GM19372 (cell line): ENCODE measurements around the gene TSPAN5.

Experiments
- ATAC-seq: cut with Tn5 transposase; IDR thresholded peaks from one replicate; pipeline ENCODE4 v1.9.1; 2021; ENCODE audit warnings: mild to moderate bottlenecking, low read depth, moderate library complexity; ENCODE audit not compliant: unreplicated experiment

TSPAN5 gene

DNA sequence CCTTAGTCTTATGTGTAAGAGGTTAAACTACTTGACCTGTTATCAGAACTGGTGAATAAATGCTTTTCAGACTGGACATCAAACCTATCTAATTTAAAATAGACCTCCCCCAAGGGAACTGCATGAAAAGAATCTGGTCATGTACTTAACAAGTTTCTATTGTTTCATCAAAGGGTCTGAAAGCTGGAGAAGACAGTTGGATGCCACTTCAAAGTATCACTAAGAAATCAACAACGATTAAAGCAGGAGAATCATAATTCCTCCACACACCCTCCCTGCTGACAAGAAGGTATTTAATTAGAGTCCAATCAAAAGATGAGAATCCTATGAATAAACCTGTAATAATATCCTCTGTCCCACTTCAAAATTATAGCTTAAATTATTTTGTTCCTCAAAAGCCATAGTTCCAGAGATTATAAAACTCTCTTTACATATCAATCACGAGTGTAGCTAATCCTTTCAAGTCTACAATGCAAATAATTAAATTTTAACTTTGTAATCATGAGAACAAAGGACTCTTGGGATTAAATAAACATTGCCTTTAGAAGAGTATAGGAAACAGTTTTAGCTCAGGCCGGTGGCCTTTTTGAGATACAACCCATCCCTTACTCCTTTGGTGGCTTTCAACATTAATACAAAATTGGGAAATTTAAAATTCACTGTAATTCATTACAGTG, 35.1 kb downstream of the TSPAN5 start:
- no peak for ATAC-seq

DNA sequence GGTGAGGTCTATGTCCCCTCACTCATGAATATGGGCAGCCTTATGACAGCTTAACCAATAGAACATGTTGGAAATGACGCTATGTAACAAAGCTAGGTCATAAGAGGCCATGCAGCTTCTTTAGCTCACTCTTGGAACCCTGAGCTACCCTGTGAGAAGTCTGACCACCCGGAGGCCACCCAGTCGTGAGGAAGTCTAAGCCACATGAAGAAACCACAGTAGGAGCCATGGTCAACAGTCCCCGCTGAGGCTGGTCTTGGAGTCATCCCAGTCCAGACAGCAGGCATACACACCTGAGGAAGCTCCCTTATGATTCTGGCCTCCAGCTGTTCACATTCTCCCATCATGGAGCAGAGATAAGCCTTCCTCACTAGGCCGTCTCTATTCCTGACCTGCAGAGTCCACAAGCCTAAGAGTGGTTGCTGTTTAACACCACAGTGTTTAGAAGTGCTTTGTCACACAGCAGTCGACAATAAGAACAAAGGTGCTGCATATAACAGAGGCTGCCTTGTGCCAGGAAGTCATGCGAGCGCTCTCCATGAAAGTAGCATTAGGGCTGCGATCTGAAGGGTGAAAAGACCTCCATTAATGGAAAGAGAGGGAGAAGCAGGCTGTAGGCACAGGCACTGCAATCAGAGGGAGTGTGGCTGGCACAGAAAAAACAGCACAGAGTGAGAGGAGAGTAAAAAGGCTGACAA, 38.2 kb downstream of the TSPAN5 start:
- no peak for ATAC-seq

DNA sequence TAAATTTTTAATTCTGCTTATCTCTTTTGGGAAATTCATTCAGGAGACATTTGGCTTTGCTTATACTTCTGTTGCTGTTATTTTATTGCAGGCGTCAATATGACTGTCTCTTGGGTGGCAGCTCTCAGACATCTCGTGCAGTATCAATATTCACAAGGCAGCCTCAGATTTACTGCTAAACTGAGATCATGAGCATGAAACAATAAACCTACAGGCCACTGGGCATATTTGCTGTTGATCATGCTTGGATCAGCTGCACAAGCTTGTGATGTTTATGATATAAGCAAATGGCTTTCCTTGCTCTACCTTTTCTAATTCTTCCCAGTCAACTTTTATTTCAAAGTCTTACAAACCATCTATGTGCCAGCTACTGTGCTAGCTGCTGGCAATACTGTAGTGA, 39.2 kb downstream of the TSPAN5 start:
- no peak for ATAC-seq

DNA sequence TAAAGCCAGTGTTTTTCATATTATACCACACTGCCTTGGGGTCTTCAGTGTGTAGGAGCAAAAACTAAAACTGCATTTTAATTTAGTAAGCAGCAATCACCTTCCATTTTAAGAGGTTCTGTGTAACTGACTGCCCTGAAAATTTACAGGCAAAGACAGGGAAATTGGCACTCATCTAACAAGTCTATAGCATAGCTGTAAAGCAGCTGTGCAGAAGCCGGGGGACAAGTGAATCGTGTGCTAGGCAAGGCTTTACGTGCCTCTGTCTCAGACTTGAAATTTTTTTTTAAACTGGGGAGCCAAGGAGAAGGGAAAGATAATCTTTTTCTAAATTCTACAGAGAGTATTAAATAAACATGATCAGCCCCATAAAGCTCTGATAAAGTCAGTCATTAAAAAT, 39.7 kb downstream of the TSPAN5 start:
- no peak for ATAC-seq

DNA sequence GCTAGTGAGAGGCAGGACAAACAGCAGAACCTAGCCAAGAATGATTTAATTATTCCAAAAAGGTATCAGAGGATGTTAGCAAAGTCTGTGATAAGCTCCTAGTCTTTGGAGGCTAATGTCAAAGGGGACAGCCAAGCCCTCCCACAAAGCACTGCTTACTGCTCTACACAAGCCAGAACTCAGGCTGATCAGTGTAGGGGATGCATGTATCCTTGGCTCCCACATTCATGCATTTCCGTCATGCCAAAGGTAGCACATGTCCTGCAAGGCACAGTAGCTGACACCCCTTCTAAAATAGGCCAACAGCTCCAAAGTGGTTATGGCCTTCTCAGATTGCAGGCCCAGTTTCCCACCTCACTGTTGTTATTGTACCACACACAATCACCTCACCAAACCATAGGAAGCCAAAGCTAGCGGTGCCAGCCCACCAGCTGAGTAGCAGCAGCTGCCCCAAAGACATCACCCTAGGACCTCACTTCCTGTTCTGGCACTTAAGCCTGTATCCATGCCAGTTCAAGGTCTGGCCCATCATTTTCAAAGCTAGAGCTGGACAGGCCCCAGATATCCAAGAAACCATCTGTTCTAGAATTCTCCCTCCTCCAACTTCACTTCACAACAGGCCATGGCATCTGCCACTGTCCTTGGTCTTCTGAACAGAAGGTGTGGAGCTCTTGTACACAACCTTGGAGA, 40.9 kb downstream of the TSPAN5 start:
- ATAC-seq = no peak

GRCh38 chr4:98615991-98616390, 42.4 kb downstream of the TSPAN5 start:
- ATAC-seq = no peak

DNA sequence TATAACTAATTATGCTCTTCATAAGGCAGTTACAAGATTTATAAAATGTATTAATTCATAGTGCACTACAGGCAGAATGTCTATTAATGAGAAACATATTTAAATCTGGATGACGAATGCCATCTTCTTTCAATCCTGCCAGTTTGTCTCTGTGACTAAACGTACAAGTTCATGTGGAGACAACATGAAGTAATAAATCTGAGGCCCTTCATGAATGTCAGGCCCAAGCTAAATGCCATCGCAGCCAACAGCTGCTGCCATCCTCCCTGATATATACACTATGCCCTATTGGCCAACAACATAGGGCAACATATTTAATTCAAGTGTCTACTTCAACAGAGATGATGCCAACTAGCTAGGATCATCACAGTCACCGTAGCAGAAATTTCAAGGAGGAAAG, 43.7 kb downstream of the TSPAN5 start:
- ATAC-seq = no peak

DNA sequence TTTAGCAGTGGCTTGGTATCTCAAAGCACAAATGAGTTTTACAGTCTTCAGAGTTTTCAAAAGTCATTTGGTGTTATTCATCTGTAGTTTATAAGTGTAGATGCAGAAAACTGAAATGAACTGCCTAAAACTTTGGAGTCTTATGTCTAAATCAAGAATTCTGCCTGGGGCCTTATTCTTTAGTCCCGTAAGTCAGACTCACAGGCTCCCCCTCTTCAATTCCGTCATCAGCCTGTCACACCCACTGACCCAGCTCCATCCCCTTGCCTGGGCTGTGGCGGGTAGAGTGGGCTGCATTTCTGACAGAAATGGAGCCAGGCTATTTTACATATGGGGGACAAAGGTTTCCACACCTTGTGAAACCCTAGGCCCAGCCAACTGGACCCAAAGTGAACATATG, 44.3 kb downstream of the TSPAN5 start:
- ATAC-seq = no peak

- no peak for ATAC-seq
These were observed 44.8 kb downstream of the TSPAN5 start for GRCh38 chr4:98613453-98614075.

DNA sequence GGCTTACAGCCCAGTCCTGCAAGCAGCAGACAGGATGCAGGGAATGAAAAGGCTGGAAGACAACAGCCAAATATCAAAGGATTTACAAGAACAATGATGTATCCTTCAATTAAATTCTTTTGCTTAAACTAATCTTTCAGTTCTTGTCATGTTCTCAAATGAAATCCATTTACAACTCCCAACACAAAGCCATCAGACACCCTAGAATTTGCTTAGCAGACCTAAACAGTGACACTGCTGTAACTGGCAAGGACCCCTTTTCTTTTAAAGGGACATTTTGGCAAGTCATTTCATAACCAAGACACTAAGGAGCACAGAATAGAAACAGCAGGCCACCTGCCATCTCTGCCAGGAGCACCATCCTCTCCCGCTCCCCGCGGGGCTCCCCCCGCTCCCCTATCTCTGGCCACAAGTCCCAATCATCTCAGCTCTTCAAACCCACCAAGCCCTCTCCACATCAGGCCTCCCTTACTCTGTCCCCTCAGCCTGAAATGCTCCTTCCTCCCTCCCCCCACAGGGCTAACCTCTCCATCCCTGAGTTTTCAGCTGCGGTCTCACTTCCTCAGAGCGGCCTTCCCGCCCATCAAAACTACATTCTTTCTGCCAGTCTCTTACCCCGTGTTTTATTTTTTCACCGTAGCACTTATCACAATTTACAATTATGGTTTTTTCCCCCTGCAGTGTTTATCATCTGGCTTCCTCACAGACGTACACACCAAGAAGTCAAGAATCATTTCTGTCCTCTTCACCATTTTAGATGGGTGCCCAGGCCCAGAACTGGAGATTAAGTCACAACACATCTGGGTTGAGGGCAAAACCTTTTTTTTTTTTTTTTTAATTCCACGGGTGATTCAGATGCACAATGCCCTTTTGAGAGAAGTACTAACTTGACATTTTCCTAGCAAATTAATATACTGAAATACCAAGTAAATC, 45.8 kb downstream of the TSPAN5 start:
- no peak for ATAC-seq

GRCh38 chr4:98611677-98612317, 46.6 kb downstream of the TSPAN5 start:
- ATAC-seq = no peak

DNA sequence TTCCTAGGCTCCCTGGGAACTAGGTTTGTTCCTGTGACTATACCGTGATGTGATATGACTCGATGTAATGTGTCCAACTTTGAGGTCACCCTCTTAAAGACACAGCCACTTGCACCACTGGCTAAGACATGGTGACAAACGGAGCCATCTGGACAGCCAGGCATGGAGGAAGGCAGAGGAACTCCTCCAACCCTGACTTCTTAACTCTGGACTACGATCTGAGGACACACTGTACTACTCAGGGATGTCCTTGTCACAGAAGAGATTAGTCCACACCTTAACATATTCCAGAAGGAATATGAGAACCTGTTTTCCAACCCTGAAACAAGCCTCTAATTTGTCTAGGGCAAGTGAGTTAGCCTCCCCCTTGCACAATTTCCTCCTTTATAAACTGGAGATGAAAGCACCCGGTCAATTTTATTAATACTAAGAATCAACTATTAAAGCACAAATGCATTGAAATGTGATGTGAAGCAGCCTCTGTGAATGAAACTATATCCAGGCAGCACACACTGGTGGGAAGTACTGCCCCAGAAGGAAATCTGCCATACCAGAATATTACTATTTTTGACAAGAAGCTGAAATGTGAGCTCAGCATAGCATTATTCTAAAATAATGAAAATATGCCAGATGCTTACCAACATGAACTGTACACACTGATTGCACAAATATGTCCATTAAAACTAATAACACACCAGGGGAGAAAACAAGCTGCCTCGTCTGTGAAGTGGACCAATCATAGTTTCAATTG, 47.3 kb downstream of the TSPAN5 start:
- no peak for ATAC-seq

DNA sequence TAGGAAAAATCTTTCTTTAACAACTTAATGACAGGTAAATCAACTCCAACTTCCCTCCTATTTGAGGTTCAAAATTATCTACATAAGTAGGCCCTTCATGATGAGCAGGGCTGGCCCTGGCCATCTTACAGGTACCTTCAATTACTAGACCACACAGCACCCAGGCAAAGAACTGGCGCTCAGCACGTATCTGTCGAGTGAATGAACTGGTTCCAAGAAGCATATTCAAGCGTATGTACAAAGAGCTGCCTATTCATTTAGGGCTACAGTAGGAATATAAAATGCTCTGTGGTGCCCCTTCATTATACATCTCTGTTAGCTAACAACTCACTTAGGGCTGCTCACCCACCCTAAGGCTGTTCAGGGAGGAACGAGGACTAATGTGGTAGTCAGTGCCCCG, 48.0 kb downstream of the TSPAN5 start:
- ATAC-seq = no peak

GRCh38 chr4:98609934-98610333, 48.5 kb downstream of the TSPAN5 start:
- no peak for ATAC-seq

- no peak for ATAC-seq
These were observed 50.1 kb downstream of the TSPAN5 start for GRCh38 chr4:98608356-98608755.

GRCh38 chr4:98606894-98607293, 51.5 kb downstream of the TSPAN5 start:
- ATAC-seq = no peak

- no peak for ATAC-seq
These were observed 53.2 kb downstream of the TSPAN5 start for GRCh38 chr4:98605216-98605615.

DNA sequence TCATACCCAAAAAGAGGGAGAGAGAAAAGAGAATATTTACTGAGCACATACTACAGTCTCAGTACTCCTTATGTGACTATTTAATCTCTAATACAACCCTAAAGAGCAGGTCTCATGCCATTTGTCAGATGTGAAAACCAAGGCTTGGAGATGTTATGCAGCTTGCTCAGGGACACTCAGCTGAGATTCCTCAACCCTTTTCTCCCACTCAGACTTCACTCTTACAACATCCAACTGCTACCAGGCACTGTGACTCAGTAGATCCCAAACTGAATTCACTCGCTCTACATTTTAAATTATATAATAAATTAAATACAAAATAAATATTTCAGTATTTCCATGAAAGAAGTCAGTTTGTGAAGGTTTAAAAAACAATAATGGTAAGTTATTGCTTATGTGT, 53.7 kb downstream of the TSPAN5 start:
- ATAC-seq = no peak
